ENCODE data around the gene SMARCA2. TPM values are rescaled to one million over a fixed set of nuclear protein-coding genes. Genes with fewer than 3 reads are reported as not detected.

Gene SMARCA2
- total RNA-seq, 1 donor from 2014 or later, result 98.0 TPM

- no peaks in the 10 kb centered on the region for H3K27me3 ChIP-seq (ENCODE audit: low read depth)
- TF ChIP-seq, protein P1, sequence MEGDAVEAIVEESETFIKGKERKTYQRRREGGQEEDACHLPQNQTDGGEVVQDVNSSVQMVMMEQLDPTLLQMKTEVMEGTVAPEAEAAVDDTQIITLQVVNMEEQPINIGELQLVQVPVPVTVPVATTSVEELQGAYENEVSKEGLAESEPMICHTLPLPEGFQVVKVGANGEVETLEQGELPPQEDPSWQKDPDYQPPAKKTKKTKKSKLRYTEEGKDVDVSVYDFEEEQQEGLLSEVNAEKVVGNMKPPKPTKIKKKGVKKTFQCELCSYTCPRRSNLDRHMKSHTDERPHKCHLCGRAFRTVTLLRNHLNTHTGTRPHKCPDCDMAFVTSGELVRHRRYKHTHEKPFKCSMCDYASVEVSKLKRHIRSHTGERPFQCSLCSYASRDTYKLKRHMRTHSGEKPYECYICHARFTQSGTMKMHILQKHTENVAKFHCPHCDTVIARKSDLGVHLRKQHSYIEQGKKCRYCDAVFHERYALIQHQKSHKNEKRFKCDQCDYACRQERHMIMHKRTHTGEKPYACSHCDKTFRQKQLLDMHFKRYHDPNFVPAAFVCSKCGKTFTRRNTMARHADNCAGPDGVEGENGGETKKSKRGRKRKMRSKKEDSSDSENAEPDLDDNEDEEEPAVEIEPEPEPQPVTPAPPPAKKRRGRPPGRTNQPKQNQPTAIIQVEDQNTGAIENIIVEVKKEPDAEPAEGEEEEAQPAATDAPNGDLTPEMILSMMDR (IDR thresholded peaks at IDR 0.05; ENCODE audit: borderline replicate concordance), result no peak
- H3K36me3 ChIP-seq, result peaks cover 43% of the 10 kb centered on the region
- H3K4me3 ChIP-seq, result no peak overlapping the region
- no peaks in the 10 kb centered on the region for H3K9me3 ChIP-seq (replicated peaks)
- DNase-seq, result no peak
- no peak overlapping the region for H3K27ac ChIP-seq (replicated peaks)
- H3K4me1 ChIP-seq, result peaks cover 73% of the 10 kb centered on the region
- intact Hi-C loops (cut with micrococcal nuclease), result no loop called here
Observed at GRCh38 chr9:2029666-2030170, 14.6 kb downstream of the SMARCA2 start.

DNA sequence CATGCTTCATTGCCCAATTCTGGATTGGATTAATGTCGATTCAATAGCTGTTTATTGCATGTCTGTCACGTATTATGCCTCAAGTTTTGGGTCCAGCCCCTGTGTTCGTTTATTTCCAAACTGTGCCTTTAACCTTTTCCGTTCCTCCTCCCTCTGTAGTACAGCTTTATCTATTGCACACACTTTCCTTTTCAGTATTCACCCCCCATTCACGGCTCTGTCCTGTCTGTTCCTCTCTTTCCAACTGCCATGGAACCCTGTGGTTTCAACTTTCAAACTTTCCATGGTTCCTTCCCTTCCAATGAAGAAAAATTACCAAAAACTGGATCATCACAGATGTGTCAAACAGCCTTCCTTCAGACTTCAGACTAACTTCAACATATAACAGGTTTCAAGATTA lies 17.1 kb downstream of the SMARCA2 start:
- intact Hi-C loops (cut with micrococcal nuclease), result no loop called here
- Histone ChIP-seq H3K27ac (replicated peaks) (no peak overlapping the region), H3K9me3 (replicated peaks) (no peaks in the 10 kb centered on the region), H3K27me3 (ENCODE audit: low read depth) (no peaks in the 10 kb centered on the region), H3K4me3 (no peak overlapping the region), H3K36me3 (peaks cover 50% of the 10 kb centered on the region), H3K4me1 (peaks cover 55% of the 10 kb centered on the region)
- DNase-seq, result no peak
- TF ChIP-seq, protein P1 (IDR thresholded peaks at IDR 0.05; ENCODE audit: borderline replicate concordance), result no peak

GRCh38 chr9:2036844-2037243 lies 21.7 kb downstream of the SMARCA2 start:
- H3K4me1 ChIP-seq, result peaks cover 53% of the 10 kb centered on the region
- no peaks in the 10 kb centered on the region for H3K9me3 ChIP-seq (replicated peaks)
- DNase-seq, result no peak
- H3K27me3 ChIP-seq (ENCODE audit: low read depth), result no peaks in the 10 kb centered on the region
- intact Hi-C loops (cut with micrococcal nuclease), result no loop called here
- TF ChIP-seq, protein P1 (IDR thresholded peaks at IDR 0.05; ENCODE audit: borderline replicate concordance), result no peak
- peaks cover 60% of the 10 kb centered on the region for H3K36me3 ChIP-seq
- no peak overlapping the region for H3K27ac ChIP-seq (replicated peaks)
- no peak overlapping the region for H3K4me3 ChIP-seq

DNA sequence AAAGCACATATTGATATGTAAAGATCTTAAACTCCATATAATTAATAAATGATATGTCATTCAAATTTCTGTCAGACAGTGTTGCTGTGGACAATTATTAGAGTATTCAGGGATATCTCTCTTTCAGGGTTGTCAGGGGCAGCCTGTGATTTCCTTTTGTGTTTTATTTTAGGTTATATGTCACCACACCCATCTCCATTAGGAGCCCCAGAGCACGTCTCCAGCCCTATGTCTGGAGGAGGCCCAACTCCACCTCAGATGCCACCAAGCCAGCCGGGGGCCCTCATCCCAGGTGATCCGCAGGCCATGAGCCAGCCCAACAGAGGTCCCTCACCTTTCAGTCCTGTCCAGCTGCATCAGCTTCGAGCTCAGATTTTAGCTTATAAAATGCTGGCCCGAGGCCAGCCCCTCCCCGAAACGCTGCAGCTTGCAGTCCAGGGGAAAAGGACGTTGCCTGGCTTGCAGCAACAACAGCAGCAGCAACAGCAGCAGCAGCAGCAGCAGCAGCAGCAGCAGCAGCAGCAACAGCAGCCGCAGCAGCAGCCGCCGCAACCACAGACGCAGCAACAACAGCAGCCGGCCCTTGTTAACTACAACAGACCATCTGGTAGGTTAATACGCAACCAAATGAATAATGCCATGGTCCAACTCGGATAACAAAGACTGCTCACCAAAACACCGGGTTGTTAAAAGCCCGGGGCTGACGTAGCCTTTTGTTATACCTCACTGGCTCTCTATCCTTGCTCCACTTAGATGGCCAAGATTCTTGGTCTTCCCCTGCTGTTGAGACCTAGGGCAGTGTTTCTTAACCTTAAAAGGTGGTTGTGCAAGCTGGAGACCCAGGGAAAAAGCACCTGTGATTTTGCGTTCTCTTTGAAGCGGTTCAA lies 24.4 kb downstream of the SMARCA2 start:
- Histone ChIP-seq H3K4me1 (peaks cover 68% of the 10 kb centered on the region), H3K27me3 (ENCODE audit: low read depth) (no peaks in the 10 kb centered on the region), H3K36me3 (peaks cover 44% of the 10 kb centered on the region), H3K9me3 (replicated peaks) (no peaks in the 10 kb centered on the region), H3K27ac (replicated peaks) (peak overlapping the region; percentile 75), H3K4me3 (peak overlapping the region; percentile 26)
- TF ChIP-seq, protein P1 (IDR thresholded peaks at IDR 0.05; ENCODE audit: borderline replicate concordance), result no peak
- no peak for DNase-seq
- intact Hi-C loops (cut with micrococcal nuclease), result no loop called here

DNA sequence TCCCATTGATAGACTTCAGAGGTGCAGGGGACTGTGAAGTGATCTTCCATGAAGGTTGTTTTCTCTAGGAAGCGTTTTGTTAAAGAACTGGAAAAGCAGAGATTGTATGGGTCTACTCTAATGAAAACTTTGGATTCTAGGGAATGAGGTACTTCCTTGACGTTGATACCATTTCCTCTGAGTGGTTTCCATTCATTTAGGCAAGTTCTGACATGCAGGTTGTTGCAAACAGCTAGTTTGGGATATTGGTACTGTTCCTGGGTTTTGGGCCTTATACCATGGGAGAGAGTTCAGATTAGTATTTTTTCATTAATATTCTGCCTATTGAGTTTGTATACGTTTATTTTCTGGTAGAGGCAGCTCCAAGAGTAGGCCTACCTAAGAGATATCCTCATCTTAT lies 25.7 kb downstream of the SMARCA2 start:
- H3K4me3 ChIP-seq, result no peak overlapping the region
- TF ChIP-seq, protein P1 (IDR thresholded peaks at IDR 0.05; ENCODE audit: borderline replicate concordance), result no peak
- peaks cover 66% of the 10 kb centered on the region for H3K4me1 ChIP-seq
- H3K27me3 ChIP-seq (ENCODE audit: low read depth), result no peaks in the 10 kb centered on the region
- no peaks in the 10 kb centered on the region for H3K9me3 ChIP-seq (replicated peaks)
- peaks cover 35% of the 10 kb centered on the region for H3K36me3 ChIP-seq
- intact Hi-C loops (cut with micrococcal nuclease), result no loop called here
- no peak for DNase-seq
- peak overlapping the region; percentile 75 for H3K27ac ChIP-seq (replicated peaks)

Measured in left ventricle myocardium inferior (tissue), 1 donor.